ENCODE data around the gene SLC6A19. TPM values are rescaled to one million over a fixed set of nuclear protein-coding genes. Genes with fewer than 3 reads are reported as not detected.

Gene SLC6A19
- total and polyA plus RNA-seq, 4 donors = 0.17 to 4.9 (median 0.91) TPM

GRCh38 chr5:1262381-1262780 lies 61.0 kb downstream of the SLC6A19 start:
- Histone ChIP-seq H3K27ac (ENCODE audit: low read depth in 1 of 2, low read length in 2 of 2) (no peak overlapping the region), H3K36me3 (ENCODE audit: control insufficient read depth in 4 of 4, insufficient read depth in 3 of 4, low read depth in 1 of 4, low read length in 3 of 4) (no peaks in the 10 kb centered on the region), H3K4me3 (ENCODE audit: low read depth in 1 of 3, low read length in 3 of 3) (no peak overlapping the region), H3K27me3 (ENCODE audit: control insufficient read depth in 4 of 4, insufficient read depth in 4 of 4, low read length in 3 of 4) (no peaks in the 10 kb centered on the region), H3K9me3 (ENCODE audit: control insufficient read depth in 4 of 4, low read length in 3 of 4) (peaks cover 0 to 3% (median 0%) of the 10 kb centered on the region in 4 donors), H3K4me1 (ENCODE audit: control insufficient read depth in 4 of 4, insufficient read depth in 4 of 4, low read length in 3 of 4) (no peaks in the 10 kb centered on the region), H3K9ac (ENCODE audit: low read depth in 1 of 2, low read length in 2 of 2) (no peak overlapping the region)
- no peak for DNase-seq (ENCODE audit: low spot score)
- TF ChIP-seq RXRA (IDR thresholded peaks at IDR 0.05) (no peak), JUND (IDR thresholded peaks at IDR 0.05) (no peak), CTCF (IDR thresholded peaks at IDR 0.05; ENCODE audit: low read depth, low read length, missing input control) (no peak)
- 91% methylated on average over 1 of the region's 1 CpG for WGBS

- Histone ChIP-seq H3K9ac (ENCODE audit: low read depth in 1 of 2, low read length in 2 of 2) (no peak overlapping the region), H3K36me3 (ENCODE audit: control insufficient read depth in 4 of 4, insufficient read depth in 3 of 4, low read depth in 1 of 4, low read length in 3 of 4) (no peaks in the 10 kb centered on the region), H3K9me3 (ENCODE audit: control insufficient read depth in 4 of 4, low read length in 3 of 4) (peaks cover 0 to 3% (median 0%) of the 10 kb centered on the region in 4 donors), H3K27me3 (ENCODE audit: control insufficient read depth in 4 of 4, insufficient read depth in 4 of 4, low read length in 3 of 4) (no peaks in the 10 kb centered on the region), H3K4me1 (ENCODE audit: control insufficient read depth in 4 of 4, insufficient read depth in 4 of 4, low read length in 3 of 4) (no peaks in the 10 kb centered on the region), H3K4me3 (ENCODE audit: low read depth in 1 of 3, low read length in 3 of 3) (no peak overlapping the region), H3K27ac (ENCODE audit: low read depth in 1 of 2, low read length in 2 of 2) (no peak overlapping the region)
- TF ChIP-seq MAX (IDR thresholded peaks at IDR 0.05) (no peak), YY1 (IDR thresholded peaks at IDR 0.05) (no peak), FOXA1 (IDR thresholded peaks at IDR 0.05) (no peak), HNF4A (conservative IDR thresholded peaks at IDR 0.05) (no peak), ZBTB33 (IDR thresholded peaks at IDR 0.05) (no peak), EGR1 (IDR thresholded peaks at IDR 0.05; ENCODE audit: low read depth in 2 of 2) (no peak), HNF4G (IDR thresholded peaks at IDR 0.05) (no peak), GABPA (IDR thresholded peaks at IDR 0.05 in 1 of 2, conservative IDR thresholded peaks at IDR 0.05 in 1 of 2) (no peak), CTCF (IDR thresholded peaks at IDR 0.05; ENCODE audit: low read depth, low read length, missing input control) (no peak), FOXA2 (IDR thresholded peaks at IDR 0.05) (no peak), ATF3 (IDR thresholded peaks at IDR 0.05) (no peak), SP1 (IDR thresholded peaks at IDR 0.05) (no peak)
- 94% methylated on average over 18 of the region's 18 CpGs for WGBS
- DNase-seq (ENCODE audit: low spot score) = no peak
Measured at GRCh38 chr5:1264211-1264610, 62.8 kb downstream of the SLC6A19 start.
